ENCODE data around the gene GP1BA. TPM values are rescaled to one million over a fixed set of nuclear protein-coding genes. Genes with fewer than 3 reads are reported as not detected.

The GP1BA gene
- total RNA-seq, 2 experiments from 2014 or later, result not detected

GRCh38 chr17:4932756-4933155, 679 bp downstream of the GP1BA start:
- POLR2A ChIA-PET, result no interaction called here
- CTCF ChIA-PET, result interaction anchor here (1.0 kb wide), 1 partner anchor 30 kb away, joined by 4 read pairs; the partner anchor contains the start of gene CHRNE
- no peak overlapping the region for H3K4me3 Mint-ChIP-seq
- ATAC-seq (no peak), DNase-seq (no peak)
- intact Hi-C loops (cut with micrococcal nuclease), result no loop called here
- peaks cover 33% of the 10 kb centered on the region for H3K36me3 Mint-ChIP-seq (ENCODE audit: low read depth)
- no peak for TF ChIP-seq CTCF (IDR thresholded peaks at IDR 0.05)
- peaks cover 23% of the 10 kb centered on the region for H3K4me1 Mint-ChIP-seq (ENCODE audit: low read depth)
- no peak overlapping the region for H3K27ac Mint-ChIP-seq
- no peaks in the 10 kb centered on the region for H3K9me3 Mint-ChIP-seq
- no peaks in the 10 kb centered on the region for H3K27me3 Mint-ChIP-seq

DNA sequence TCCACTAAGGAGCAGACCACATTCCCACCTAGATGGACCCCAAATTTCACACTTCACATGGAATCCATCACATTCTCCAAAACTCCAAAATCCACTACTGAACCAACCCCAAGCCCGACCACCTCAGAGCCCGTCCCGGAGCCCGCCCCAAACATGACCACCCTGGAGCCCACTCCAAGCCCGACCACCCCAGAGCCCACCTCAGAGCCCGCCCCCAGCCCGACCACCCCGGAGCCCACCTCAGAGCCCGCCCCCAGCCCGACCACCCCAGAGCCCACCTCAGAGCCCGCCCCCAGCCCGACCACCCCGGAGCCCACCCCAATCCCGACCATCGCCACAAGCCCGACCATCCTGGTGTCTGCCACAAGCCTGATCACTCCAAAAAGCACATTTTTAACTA, 1.6 kb downstream of the GP1BA start:
- ATAC-seq, result no peak
- TF ChIP-seq CTCF (IDR thresholded peaks at IDR 0.05), result no peak
- H3K9me3 Mint-ChIP-seq, result no peaks in the 10 kb centered on the region
- POLR2A ChIA-PET, result interaction anchor here (1.1 to 1.6 kb wide), 4 partner anchors 9 to 34 kb away, joined by 3 to 5 read pairs (median 4); partner anchors contain the start of genes PFN1 and SPAG7
- no peaks in the 10 kb centered on the region for H3K27me3 Mint-ChIP-seq
- no peak for DNase-seq
- no peak overlapping the region for H3K4me3 Mint-ChIP-seq
- H3K27ac Mint-ChIP-seq, result no peak overlapping the region
- H3K4me1 Mint-ChIP-seq (ENCODE audit: low read depth), result peaks cover 31% of the 10 kb centered on the region
- intact Hi-C loops (cut with micrococcal nuclease), result no loop called here
- CTCF ChIA-PET, result interaction anchor here (1.3 kb wide), 2 partner anchors 25 to 30 kb away, joined by 6 read pairs; partner anchors contain the start of gene CHRNE
- H3K36me3 Mint-ChIP-seq (ENCODE audit: low read depth), result peaks cover 40% of the 10 kb centered on the region

DNA sequence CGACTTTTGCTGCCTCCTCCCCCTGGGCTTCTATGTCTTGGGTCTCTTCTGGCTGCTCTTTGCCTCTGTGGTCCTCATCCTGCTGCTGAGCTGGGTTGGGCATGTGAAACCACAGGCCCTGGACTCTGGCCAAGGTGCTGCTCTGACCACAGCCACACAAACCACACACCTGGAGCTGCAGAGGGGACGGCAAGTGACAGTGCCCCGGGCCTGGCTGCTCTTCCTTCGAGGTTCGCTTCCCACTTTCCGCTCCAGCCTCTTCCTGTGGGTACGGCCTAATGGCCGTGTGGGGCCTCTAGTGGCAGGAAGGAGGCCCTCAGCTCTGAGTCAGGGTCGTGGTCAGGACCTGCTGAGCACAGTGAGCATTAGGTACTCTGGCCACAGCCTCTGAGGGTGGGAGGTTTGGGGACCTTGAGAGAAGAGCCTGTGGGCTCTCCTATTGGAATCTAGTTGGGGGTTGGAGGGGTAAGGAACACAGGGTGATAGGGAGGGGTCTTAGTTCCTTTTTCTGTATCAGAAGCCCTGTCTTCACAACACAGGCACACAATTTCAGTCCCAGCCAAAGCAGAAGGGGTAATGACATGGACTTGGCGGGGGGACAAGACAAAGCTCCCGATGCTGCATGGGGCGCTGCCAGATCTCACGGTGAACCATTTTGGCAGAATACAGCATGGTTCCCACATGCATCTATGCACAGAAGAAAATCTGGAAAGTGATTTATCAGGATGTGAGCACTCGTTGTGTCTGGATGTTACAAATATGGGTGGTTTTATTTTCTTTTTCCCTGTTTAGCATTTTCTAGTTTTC, 2.3 kb downstream of the GP1BA start:
- peak; percentile 38 for DNase-seq
- Mint-ChIP-seq H3K4me3 (no peak overlapping the region), H3K36me3 (ENCODE audit: low read depth) (peaks cover 41% of the 10 kb centered on the region), H3K9me3 (no peaks in the 10 kb centered on the region), H3K27ac (no peak overlapping the region), H3K4me1 (ENCODE audit: low read depth) (peaks cover 33% of the 10 kb centered on the region), H3K27me3 (no peaks in the 10 kb centered on the region)
- intact Hi-C loops (cut with micrococcal nuclease), result no loop called here
- CTCF ChIA-PET, result interaction anchor here (1.3 to 1.4 kb wide), 3 partner anchors 11 to 31 kb away, joined by 3 to 6 read pairs (median 6); partner anchors contain the start of gene CHRNE
- TF ChIP-seq CTCF (IDR thresholded peaks at IDR 0.05), result peak; percentile 24
- POLR2A ChIA-PET, result interaction anchor here (1.1 to 1.6 kb wide), 4 partner anchors 8 to 33 kb away, joined by 3 to 5 read pairs (median 4); partner anchors contain the start of genes PFN1 and SPAG7
- ATAC-seq, result peak; percentile 48

DNA sequence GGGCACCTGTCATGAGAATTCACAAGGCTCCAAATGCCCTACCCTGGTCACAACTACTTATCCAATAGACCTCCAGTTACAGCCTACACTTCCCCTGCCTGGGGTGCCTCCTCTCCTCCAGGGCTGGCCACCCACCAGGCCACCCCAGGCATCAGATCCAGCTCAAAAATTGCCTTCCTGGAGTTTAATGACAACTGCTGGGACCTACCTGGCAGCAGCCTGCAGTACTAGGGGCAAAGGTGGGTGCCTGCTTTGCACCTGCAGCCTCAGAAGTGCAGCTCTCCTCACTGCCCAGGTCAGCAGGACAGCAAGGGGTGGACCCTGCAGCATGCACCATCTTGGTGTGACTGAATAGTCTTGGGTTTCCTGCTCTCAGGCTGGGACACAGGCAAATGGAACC, 3.6 kb downstream of the GP1BA start:
- no peak for DNase-seq
- Mint-ChIP-seq H3K9me3 (no peaks in the 10 kb centered on the region), H3K36me3 (ENCODE audit: low read depth) (peaks cover 46% of the 10 kb centered on the region), H3K27ac (no peak overlapping the region), H3K27me3 (no peaks in the 10 kb centered on the region), H3K4me1 (ENCODE audit: low read depth) (peaks cover 33% of the 10 kb centered on the region), H3K4me3 (no peak overlapping the region)
- CTCF ChIA-PET, result interaction anchor here (1.4 kb wide), 1 partner anchor 12 kb away, joined by 3 read pairs; no protein-coding TSS in a partner anchor
- no peak for TF ChIP-seq CTCF (IDR thresholded peaks at IDR 0.05)
- POLR2A ChIA-PET, result interaction anchor here (1.5 to 5.8 kb wide), 3 partner anchors 10 to 16 kb away, joined by 5 to 19 read pairs (median 9); no protein-coding TSS in a partner anchor
- no peak for ATAC-seq
- intact Hi-C loops (cut with micrococcal nuclease), result no loop called here

DNA sequence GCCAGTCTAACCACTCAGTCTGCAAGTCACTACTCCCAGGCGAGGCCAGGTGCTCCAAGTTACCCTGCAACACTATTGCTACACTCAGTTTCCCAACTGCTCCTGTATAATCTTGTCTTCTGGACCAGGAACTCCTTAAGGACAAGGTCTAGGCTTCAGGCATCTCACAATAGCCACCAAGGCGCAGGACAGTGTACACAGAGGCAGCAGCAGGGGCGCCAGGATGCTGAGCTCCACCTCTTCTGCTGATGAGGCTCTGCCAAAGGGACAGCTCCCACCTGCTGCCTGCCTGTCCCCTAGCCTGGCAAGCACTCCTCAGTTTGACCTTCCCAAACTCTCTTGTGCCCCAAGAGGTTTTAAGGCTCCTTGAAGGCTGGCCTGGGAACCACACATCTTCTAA, 4.4 kb downstream of the GP1BA start:
- Mint-ChIP-seq H3K4me3 (no peak overlapping the region), H3K27ac (peak overlapping the region; percentile 25), H3K36me3 (ENCODE audit: low read depth) (peaks cover 48% of the 10 kb centered on the region), H3K4me1 (ENCODE audit: low read depth) (peaks cover 34% of the 10 kb centered on the region), H3K9me3 (no peaks in the 10 kb centered on the region), H3K27me3 (no peaks in the 10 kb centered on the region)
- TF ChIP-seq CTCF (IDR thresholded peaks at IDR 0.05), result no peak
- intact Hi-C loops (cut with micrococcal nuclease), result no loop called here
- CTCF ChIA-PET, result interaction anchor here (1.2 kb wide), 1 partner anchor 27 kb away, joined by 3 read pairs; no protein-coding TSS in a partner anchor
- ATAC-seq (no peak), DNase-seq (no peak)
- POLR2A ChIA-PET, result interaction anchor here (0.8 to 5.8 kb wide), 8 partner anchors 9 to 142 kb away, joined by 3 to 19 read pairs (median 4); partner anchors contain the start of gene ZFP3

All from activated CD8-positive, alpha-beta T cell treated with anti-CD3 and anti-CD28 coated beads for 36 hours (primary cell).